WTC11 (cell line): ENCODE results near the gene CD226. TPM values are rescaled to one million over a fixed set of nuclear protein-coding genes. Genes with fewer than 3 reads are reported as not detected.

ENCODE experiments used
- ATAC-seq: fragments of 200-7000 bp; cut with Tn5 transposase; 2 replicates; pipeline ENCODE4 v1.10.0; 2021; ENCODE audit warnings: mild to moderate bottlenecking, moderate library complexity
- CTCF ChIA-PET: fragments of 300-600 bp; sonication (Branson Sonifier 250); formaldehyde crosslinking; loops from one replicate; lab custom pipeline; 2021; ENCODE audit warnings: antibody characterized with exemption; lab: Charles Lee
- POLR2A ChIA-PET: fragments of 350-600 bp; sonication (Branson Sonifier 250); formaldehyde crosslinking; loops from one replicate; lab custom pipeline; 2021; ENCODE audit warnings: antibody characterized with exemption; lab: Charles Lee
- DNase-seq: peaks from one replicate; pipeline ENCODE4 v3.0.0; 2021; ENCODE audit warnings: low spot score
- H3K27ac Mint-ChIP-seq: 2 replicates; pipeline ENCODE4 v1.8.0; 2021; ENCODE audit warnings: mixed read lengths
- H3K27me3 Mint-ChIP-seq: 2 replicates; pipeline ENCODE4 v1.8.0; 2021; ENCODE audit warnings: low read depth, mild to moderate bottlenecking, moderate library complexity, mixed read lengths
- H3K36me3 Mint-ChIP-seq: 2 replicates; pipeline ENCODE4 v1.8.0; 2021; ENCODE audit warnings: mixed read lengths
- H3K4me1 Mint-ChIP-seq: 2 replicates; pipeline ENCODE4 v1.8.0; 2022; ENCODE audit warnings: mixed read lengths
- H3K4me3 Mint-ChIP-seq: 2 replicates; pipeline ENCODE4 v1.8.0; 2021; ENCODE audit warnings: mild to moderate bottlenecking, moderate library complexity, mixed read lengths
- H3K9me3 Mint-ChIP-seq: 2 replicates; pipeline ENCODE4 v1.8.0; 2021; ENCODE audit warnings: mixed read lengths
- AR ChIP-seq: fragments of 250-450 bp; sonication (Bioruptor Pico); IDR thresholded peaks from 2 replicates; pipeline ENCODE4 v1.9.0; 2021; ENCODE audit warnings: mild to moderate bottlenecking
- ATF1 ChIP-seq: sonication (generic); formaldehyde crosslinking; IDR thresholded peaks from 2 replicates; pipeline ENCODE4 v1.8.1; 2023; ENCODE audit warnings: mild to moderate bottlenecking, moderate library complexity, missing genetic modification reagents
- CDX4 ChIP-seq: fragments of 250-450 bp; sonication (Bioruptor Pico); IDR thresholded peaks from 2 replicates; pipeline ENCODE4 v1.9.0; 2021; ENCODE audit warnings: moderate library complexity, mild to moderate bottlenecking, inconsistent platforms, borderline replicate concordance
- E2F5 ChIP-seq: sonication (generic); formaldehyde crosslinking; IDR thresholded peaks from 2 replicates; pipeline ENCODE4 v1.8.1; 2022; ENCODE audit warnings: mild to moderate bottlenecking, moderate library complexity, missing genetic modification reagents
- ETV6 ChIP-seq: sonication (generic); formaldehyde crosslinking; IDR thresholded peaks from 2 replicates; pipeline ENCODE4 v1.8.1; 2022; ENCODE audit warnings: mild to moderate bottlenecking, missing genetic modification reagents
- FOXK1 ChIP-seq: sonication (generic); formaldehyde crosslinking; IDR thresholded peaks from 2 replicates; pipeline ENCODE4 v1.8.0; 2022; ENCODE audit warnings: mild to moderate bottlenecking, moderate library complexity, missing genetic modification reagents
- FOXP4 ChIP-seq: sonication (generic); formaldehyde crosslinking; IDR thresholded peaks from 2 replicates; pipeline ENCODE4 v1.8.0; 2022; ENCODE audit warnings: mild to moderate bottlenecking, missing genetic modification reagents
- HMGA2 ChIP-seq: fragments of 250-450 bp; sonication (Bioruptor Pico); IDR thresholded peaks from 2 replicates; pipeline ENCODE4 v1.4.0; 2021; ENCODE audit warnings: mild to moderate bottlenecking, moderate library complexity
- IRF1 ChIP-seq: sonication (generic); formaldehyde crosslinking; IDR thresholded peaks from 2 replicates; pipeline ENCODE4 v1.8.0; 2023; ENCODE audit warnings: missing genetic modification reagents
- IRF2 ChIP-seq: sonication (generic); formaldehyde crosslinking; IDR thresholded peaks from 2 replicates; pipeline ENCODE4 v1.8.0; 2022; ENCODE audit warnings: low read depth, missing genetic modification reagents, borderline replicate concordance
- MAX ChIP-seq: sonication (generic); formaldehyde crosslinking; IDR thresholded peaks from 2 replicates; pipeline ENCODE4 v1.8.0; 2022; ENCODE audit warnings: mild to moderate bottlenecking, missing genetic modification reagents
- NFATC4 ChIP-seq: fragments of 250-450 bp; sonication (Bioruptor Pico); IDR thresholded peaks from 2 replicates; pipeline ENCODE4 v1.9.0; 2021; ENCODE audit warnings: mild to moderate bottlenecking
- OVOL2 ChIP-seq: fragments of 250-450 bp; sonication (Bioruptor Pico); IDR thresholded peaks from 2 replicates; pipeline ENCODE4 v1.9.0; 2021; ENCODE audit warnings: mild to moderate bottlenecking, borderline replicate concordance
- RELA ChIP-seq: sonication (generic); formaldehyde crosslinking; IDR thresholded peaks from 2 replicates; pipeline ENCODE4 v1.8.1; 2022; ENCODE audit warnings: missing genetic modification reagents, mild to moderate bottlenecking, borderline replicate concordance
- RORB ChIP-seq: fragments of 250-450 bp; sonication (Bioruptor Pico); IDR thresholded peaks from 2 replicates; pipeline ENCODE4 v1.9.0; 2021; ENCODE audit warnings: mild to moderate bottlenecking
- SMAD3 ChIP-seq: sonication (generic); formaldehyde crosslinking; IDR thresholded peaks from 2 replicates; pipeline ENCODE4 v1.8.0; 2022; ENCODE audit warnings: missing genetic modification reagents, mild to moderate bottlenecking, borderline replicate concordance
- ZNF219 ChIP-seq: sonication (generic); formaldehyde crosslinking; IDR thresholded peaks from 2 replicates; pipeline ENCODE4 v1.8.0; 2023; ENCODE audit warnings: missing genetic modification reagents, mild to moderate bottlenecking, borderline replicate concordance
- ZNF263 ChIP-seq: sonication (generic); formaldehyde crosslinking; IDR thresholded peaks from 2 replicates; pipeline ENCODE4 v1.8.1; 2022; ENCODE audit warnings: low read depth, mild to moderate bottlenecking, moderate library complexity, missing genetic modification reagents
- ZNF532 ChIP-seq: fragments of 250-450 bp; sonication (Bioruptor Pico); IDR thresholded peaks from 2 replicates; pipeline ENCODE4 v1.9.0; 2021; ENCODE audit warnings: mild to moderate bottlenecking, borderline replicate concordance
- ZSCAN18 ChIP-seq: fragments of 250-450 bp; sonication (Bioruptor Pico); IDR thresholded peaks from 2 replicates; pipeline ENCODE4 v2.1.2; 2022; ENCODE audit warnings: mild to moderate bottlenecking, moderate library complexity
- total RNA-seq: library from RNA; stranded (reverse); gene quantifications from 3 replicates; pipeline ENCODE4 v1.2.3, GENCODE V29; 2021

The CD226 gene
- total RNA-seq, 1 experiment from 2014 or later = 0.24 TPM

- POLR2A ChIA-PET = no interaction called here
- ATAC-seq (no peak), DNase-seq (no peak)
- Mint-ChIP-seq H3K4me3 (no peak overlapping the region), H3K27me3 (no peaks in the 10 kb centered on the region), H3K36me3 (peaks cover 17% of the 10 kb centered on the region), H3K27ac (0 out of 2 replicates have a peak overlapping the region, but pooled peaks have one; percentile 13), H3K9me3 (peaks cover 22% of the 10 kb centered on the region), H3K4me1 (peaks cover 18% of the 10 kb centered on the region)
- CTCF ChIA-PET = interaction anchor here (1.4 kb wide), 1 partner anchor 14 kb away, joined by 4 read pairs; no protein-coding TSS in a partner anchor
- no peak for TF ChIP-seq ZNF219
- TF ChIP-seq NFATC4 = no peak
- no peak for TF ChIP-seq ZNF532 (CRISPR knock-in tag)
- TF ChIP-seq RELA = no peak
- TF ChIP-seq MAX (CRISPR knock-in tag) = no peak
- no peak for TF ChIP-seq ETV6 (CRISPR knock-in tag)
- TF ChIP-seq IRF2 (CRISPR knock-in tag) = no peak
- TF ChIP-seq SMAD3 (CRISPR knock-in tag) = no peak
- TF ChIP-seq IRF1 (CRISPR knock-in tag) = no peak
- TF ChIP-seq ZSCAN18 = no peak
- no peak for TF ChIP-seq AR
- no peak for TF ChIP-seq CDX4 (CRISPR knock-in tag)
- no peak for TF ChIP-seq ATF1 (CRISPR knock-in tag)
- TF ChIP-seq FOXP4 = no peak
- TF ChIP-seq HMGA2 = no peak
- no peak for TF ChIP-seq OVOL2 (CRISPR knock-in tag)
- TF ChIP-seq E2F5 = no peak
- no peak for TF ChIP-seq RORB
- TF ChIP-seq FOXK1 = no peak
- TF ChIP-seq ZNF263 (CRISPR knock-in tag) = no peak
Observed at GRCh38 chr18:69945220-69946114, 2.2 kb downstream of the CD226 start.
